AG04449 (cell line): ENCODE results near the gene TMEM258.

Experiments used
- CTCF ChIA-PET: fragments of 350-600 bp; formaldehyde crosslinking; extraction: SDS; loops from one replicate; lab custom pipeline; 2021; ENCODE audit warnings: antibody characterized with exemption; lab: Yijun Ruan, JAX
- POLR2A ChIA-PET: fragments of 400-600, 350-600 bp; formaldehyde crosslinking; extraction: SDS; loops from one replicate; lab custom pipeline; 2020; ENCODE audit warnings: antibody characterized with exemption, inconsistent platforms; lab: Yijun Ruan, JAX
- DNase-seq: peaks from one replicate; pipeline ENCODE4 v3.0.0-alpha.2; 2010; ENCODE audit warnings: low read depth, low spot score
- H3K4me3 ChIP-seq: 2 replicates; pipeline ENCODE4 v1.5.1; 2011; ENCODE audit warnings: low read depth, mild to moderate bottlenecking, control low read depth, low read length
- CTCF ChIP-seq: IDR thresholded peaks from one replicate; pipeline ENCODE4 v1.5.1; 2011; ENCODE audit warnings: mild to moderate bottlenecking, moderate library complexity, low read length, control low read depth, inconsistent platforms; ENCODE audit not compliant: insufficient read depth; ENCODE audit errors: missing control alignments

TMEM258 gene

GRCh38 chr11:61832754-61833153 lies 40.4 kb upstream of the TMEM258 start:
- no peak overlapping the region for H3K4me3 ChIP-seq
- no peak for TF ChIP-seq CTCF

GRCh38 chr11:61832207-61832606 lies 39.8 kb upstream of the TMEM258 start:
- ChIA-PET CTCF (interaction anchor here (0.7 to 4.5 kb wide), 3 partner anchors 16 to 250 kb away, joined by 3 to 58 read pairs (median 3); partner anchors contain the start of gene FADS1), POLR2A (no interaction called here)
- no peak for DNase-seq
- no peak for TF ChIP-seq CTCF
- H3K4me3 ChIP-seq, result no peak overlapping the region

More at GRCh38 chr11:61832754-61833153, 40.4 kb upstream of the TMEM258 start:
- no peak for DNase-seq
- ChIA-PET POLR2A (no interaction called here), CTCF (interaction anchor here (1.8 to 2.1 kb wide), 2 partner anchors 17 to 249 kb away, joined by 4 to 6 read pairs; no protein-coding TSS in a partner anchor)

- POLR2A ChIA-PET, result interaction anchor here (1.1 to 1.2 kb wide), 2 partner anchors 15 to 38 kb away, joined by 4 to 5 read pairs; partner anchors contain the start of genes FEN1 and TMEM258
- no peak for TF ChIP-seq CTCF
- CTCF ChIA-PET, result interaction anchor here (0.7 to 6.0 kb wide), 4 partner anchors 10 to 33 kb away, joined by 3 to 58 read pairs (median 30); partner anchors contain the start of gene FADS1
- DNase-seq, result no peak
- peak overlapping the region; percentile 84 for H3K4me3 ChIP-seq
Measured at GRCh38 chr11:61830237-61831105, 38.1 kb upstream of the TMEM258 start.

GRCh38 chr11:61829806-61830205 lies 37.4 kb upstream of the TMEM258 start:
- ChIA-PET CTCF (interaction anchor here (1.0 to 6.0 kb wide), 11 partner anchors 10 to 278 kb away, joined by 3 to 58 read pairs (median 5); partner anchors contain the start of gene FADS1), POLR2A (interaction anchor here (1.1 to 1.2 kb wide), 2 partner anchors 15 to 37 kb away, joined by 4 to 5 read pairs; partner anchors contain the start of genes FEN1 and TMEM258)
- DNase-seq, result no peak
- H3K4me3 ChIP-seq, result peak overlapping the region; percentile 84
- no peak for TF ChIP-seq CTCF

- ChIA-PET CTCF (interaction anchor here (0.7 to 6.0 kb wide), 19 partner anchors 9 to 279 kb away, joined by 3 to 58 read pairs (median 5); partner anchors contain the start of gene FADS1), POLR2A (interaction anchor here (1.2 to 2.1 kb wide), 3 partner anchors 10 to 32 kb away, joined by 3 to 14 read pairs (median 7); no protein-coding TSS in a partner anchor)
- peak overlapping the region; percentile 84 for H3K4me3 ChIP-seq
- DNase-seq, result no peak
- TF ChIP-seq CTCF, result peak; percentile 72
Measured at GRCh38 chr11:61828629-61829407, 36.4 kb upstream of the TMEM258 start.
